Hindlimb muscle (tissue), 1 donor: ENCODE data around the gene TSTD1. TPM values are rescaled to one million over a fixed set of nuclear protein-coding genes. Genes with fewer than 3 reads are reported as not detected.
"Not testable (repeated sequence)": the region's sequence is repeated elsewhere in the genome, so short reads cannot be mapped to it uniquely, and the experiment has no call there.

Experiments used
- DNase-seq: peaks from one replicate; pipeline ENCODE4 v3.0.0-alpha.2; 2013
- polyA plus RNA-seq: library from polyadenylated mRNA; unstranded; fragments of 120-200 nt; gene quantifications from one replicate; pipeline ENCODE4 v1.2.1, GENCODE V29; 2013; ENCODE audit not compliant: insufficient read length

TSTD1 gene
- polyA plus RNA-seq, 1 donor = 30.0 TPM

DNA sequence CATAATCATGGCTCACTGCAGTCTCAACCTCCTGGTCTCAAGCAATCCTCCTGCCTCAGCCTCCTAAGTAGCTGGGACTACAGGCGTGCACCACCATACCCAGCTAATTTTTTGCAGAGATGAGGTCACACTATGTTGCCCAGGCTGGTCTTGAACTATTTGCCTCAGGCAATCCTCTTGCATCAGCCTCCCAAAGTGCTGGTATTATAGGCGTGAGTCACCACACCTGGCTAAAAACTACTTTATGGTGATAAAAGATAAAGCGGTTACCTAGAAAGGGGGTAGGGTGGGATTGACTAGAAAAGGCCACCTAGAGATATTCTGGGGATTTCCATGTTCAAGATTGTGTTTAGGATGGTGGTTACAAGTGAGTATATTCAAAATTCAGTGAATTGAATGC lies 5.0 kb downstream of the TSTD1 start:
- no peak for DNase-seq

DNA sequence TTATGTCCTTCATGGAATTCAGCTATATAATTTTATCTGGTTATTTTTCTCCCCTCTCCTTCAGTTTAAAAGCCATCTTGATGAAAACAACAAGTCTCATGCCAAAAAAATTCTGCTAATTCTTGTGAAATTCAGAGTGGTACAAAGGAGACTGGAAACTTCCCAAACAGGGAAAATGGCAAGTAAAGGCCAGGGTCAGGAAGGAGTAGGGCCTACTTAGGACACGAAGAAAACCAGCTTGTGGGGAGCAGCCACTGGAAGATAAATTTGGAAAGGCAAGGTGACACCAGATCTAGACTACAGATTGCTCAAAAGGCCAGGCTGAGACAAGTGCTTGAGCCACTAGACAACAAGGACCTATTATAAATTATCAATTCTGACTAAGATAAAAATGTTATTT lies 6.4 kb downstream of the TSTD1 start:
- no peak for DNase-seq

DNA sequence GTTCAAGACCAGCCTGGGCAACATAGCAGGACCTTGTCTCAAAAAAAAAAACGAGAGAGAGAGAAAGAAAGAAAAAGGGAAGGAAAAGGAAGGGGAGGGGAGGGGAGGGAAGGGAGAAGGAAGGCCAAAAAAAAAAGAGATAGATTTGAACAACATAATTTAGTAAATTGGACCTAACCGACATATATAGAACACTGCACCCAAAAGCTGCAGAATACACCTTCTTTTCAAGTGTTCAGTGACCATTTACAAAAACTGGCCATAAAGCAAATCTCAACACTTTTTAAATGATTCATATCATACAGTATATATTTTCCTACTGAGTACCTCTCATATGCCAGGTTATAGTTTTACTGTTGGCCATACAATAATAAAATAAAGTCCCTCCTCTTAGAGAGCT lies 6.9 kb downstream of the TSTD1 start:
- no peak for DNase-seq

- not testable (repeated sequence) for DNase-seq
Measured at GRCh38 chr1:161029466-161029865, 9.3 kb downstream of the TSTD1 start.

GRCh38 chr1:161026954-161027353 lies 11.8 kb downstream of the TSTD1 start:
- not testable (repeated sequence) for DNase-seq

DNA sequence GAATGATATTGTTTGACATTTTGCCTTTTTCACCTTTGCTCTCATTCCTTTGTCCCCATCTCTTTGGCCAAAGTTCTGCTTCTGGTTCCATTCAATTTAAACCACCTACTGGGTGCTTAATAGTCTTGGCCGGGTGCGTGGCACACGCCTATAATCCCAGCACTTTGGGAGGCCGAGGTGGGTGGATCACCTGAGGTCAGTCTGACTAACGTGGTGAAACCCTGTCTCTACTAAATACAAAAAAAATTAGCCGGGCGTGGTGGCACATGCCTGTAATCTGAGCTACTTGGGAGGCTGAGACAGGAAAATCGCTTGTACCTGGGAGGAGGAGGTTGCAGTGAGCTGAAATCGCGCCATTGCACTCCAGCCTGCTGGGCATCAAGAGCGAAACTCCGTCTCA lies 16.3 kb downstream of the TSTD1 start:
- not testable (repeated sequence) for DNase-seq

DNA sequence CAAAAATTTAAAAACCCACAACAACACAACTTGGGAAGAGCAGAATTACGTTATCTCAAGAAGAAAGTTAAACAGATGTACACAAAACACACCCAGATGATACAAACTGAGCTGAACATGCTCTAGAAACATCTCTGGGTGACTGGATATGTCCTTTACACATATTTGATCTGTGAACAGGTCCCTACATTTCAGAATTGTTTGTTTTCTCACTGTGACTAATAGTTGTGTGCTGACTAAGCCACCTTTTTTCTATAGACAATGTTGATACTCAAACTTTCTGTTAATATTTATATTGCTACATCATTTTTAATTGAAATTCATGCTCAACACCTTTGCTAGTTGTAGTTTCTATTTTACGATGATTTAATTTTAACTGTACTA lies 16.8 kb downstream of the TSTD1 start:
- no peak for DNase-seq

GRCh38 chr1:161021165-161021969 lies 17.4 kb downstream of the TSTD1 start:
- DNase-seq = no peak

- no peak for DNase-seq
Measured at GRCh38 chr1:161020509-161021164, 18.1 kb downstream of the TSTD1 start, which contains the start of gene F11R. TSS of gene F11R (minus strand) at chr1:161021152. CDS start at chr1:161021073, 79 bp downstream.

GRCh38 chr1:161019751-161020495 lies 18.8 kb downstream of the TSTD1 start:
- DNase-seq = no peak

DNA sequence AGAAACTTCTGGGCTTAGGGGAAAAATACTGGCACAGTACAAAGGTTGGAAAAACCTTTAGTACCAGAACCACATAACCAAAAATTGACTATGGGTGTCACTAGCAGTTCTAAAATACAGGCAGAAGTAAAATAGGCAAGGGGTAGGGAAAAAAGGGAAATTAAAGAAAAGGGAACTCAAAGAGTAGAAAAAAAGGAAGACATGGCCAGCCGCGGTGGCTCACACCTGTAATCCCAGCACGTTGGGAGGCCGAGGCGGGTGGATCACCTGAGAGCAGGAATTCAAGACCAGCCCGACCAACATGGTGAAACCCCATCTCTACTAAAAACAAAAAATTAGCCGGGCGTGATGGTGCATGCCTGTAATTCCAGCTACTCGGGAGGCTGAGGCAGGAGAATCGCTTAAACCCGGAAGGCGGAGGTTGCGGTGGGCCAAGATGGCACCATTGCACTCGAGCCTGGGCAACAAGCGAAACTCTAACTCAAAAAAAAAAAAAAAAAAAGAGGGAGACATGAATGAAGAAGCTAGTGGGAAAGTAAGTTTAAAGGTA lies 19.6 kb downstream of the TSTD1 start:
- not testable (repeated sequence) for DNase-seq

- no peak for DNase-seq
Measured at GRCh38 chr1:161018631-161018930, 20.2 kb downstream of the TSTD1 start.

- no peak for DNase-seq
Measured at GRCh38 chr1:161017756-161018630, 20.8 kb downstream of the TSTD1 start.

DNA sequence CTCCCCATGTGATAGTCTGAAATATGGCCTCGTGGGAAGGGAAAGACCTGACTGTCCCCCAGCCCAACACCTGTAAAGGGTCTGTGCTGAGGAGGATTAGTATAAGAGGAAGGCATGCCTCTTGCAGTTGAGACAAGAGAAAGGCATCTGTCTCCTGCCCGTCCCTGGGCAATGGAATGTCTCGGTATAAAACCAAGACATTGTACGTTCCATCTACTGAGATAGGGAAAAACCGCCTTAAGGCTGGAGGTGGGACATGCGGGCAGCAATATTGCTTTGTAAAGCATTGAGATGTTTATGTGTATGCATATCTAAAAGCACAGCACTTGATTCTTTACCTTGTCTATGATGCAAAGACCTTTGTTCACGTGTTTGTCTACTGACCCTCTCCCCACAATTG lies 21.6 kb downstream of the TSTD1 start:
- not testable (repeated sequence) for DNase-seq

GRCh38 chr1:161016683-161017082 lies 22.1 kb downstream of the TSTD1 start:
- DNase-seq = not testable (repeated sequence)

DNA sequence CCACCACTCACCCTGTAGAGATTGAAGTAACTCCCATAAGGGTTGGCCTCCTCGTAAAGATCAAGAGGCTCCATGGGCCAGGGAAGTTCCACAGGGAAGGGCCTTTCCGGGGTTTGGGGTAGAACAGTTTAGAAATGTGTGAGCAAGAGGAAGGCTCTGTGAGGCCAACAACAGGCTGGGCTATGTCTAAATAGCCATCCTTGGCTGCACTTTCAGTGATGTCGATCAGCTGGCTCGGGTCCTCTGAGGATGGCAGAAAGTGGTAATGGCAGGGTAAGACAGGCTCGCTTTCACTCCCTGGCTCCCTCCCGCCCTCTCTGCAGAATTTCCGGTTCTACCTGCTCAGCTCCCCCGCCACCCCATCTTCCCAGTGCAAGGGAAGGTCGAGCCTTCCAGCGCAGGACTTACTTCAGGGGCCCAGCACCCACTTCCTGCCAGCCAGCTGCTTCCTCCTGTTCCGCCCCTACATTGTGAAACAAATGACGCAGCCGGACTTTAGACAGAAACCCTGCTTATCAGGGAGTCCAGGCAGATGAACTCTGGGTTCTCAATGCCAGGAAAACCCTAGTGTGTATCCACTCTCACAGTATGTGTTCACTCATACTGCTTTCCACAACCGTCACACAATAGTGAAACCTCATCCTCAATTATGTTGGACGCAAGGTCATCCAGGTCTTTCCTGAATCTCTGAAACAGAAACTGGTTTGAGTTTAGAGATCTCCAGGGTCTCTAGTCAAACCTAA lies 25.1 kb downstream of the TSTD1 start:
- peak; percentile 54 for DNase-seq

DNA sequence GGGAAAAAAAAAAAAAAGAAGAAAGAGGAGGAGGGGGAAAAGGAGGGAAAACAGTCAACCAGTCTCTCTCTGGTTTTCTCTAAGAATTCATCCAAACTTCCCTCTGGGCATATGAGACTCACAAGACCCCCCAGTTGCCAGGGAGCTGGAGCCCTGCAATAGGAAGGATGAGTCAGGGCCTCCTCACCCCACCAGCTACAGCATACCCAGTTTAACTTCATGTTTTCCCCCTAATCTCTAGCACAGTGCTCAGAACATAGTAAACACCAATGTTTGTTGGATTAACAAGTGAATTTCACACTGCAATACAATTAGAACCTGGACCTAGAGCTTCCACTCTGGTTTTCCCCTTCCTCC lies 25.7 kb downstream of the TSTD1 start:
- no peak for DNase-seq

GRCh38 chr1:161012420-161012819 lies 26.3 kb downstream of the TSTD1 start:
- DNase-seq = no peak

GRCh38 chr1:161009602-161010211 lies 29.1 kb downstream of the TSTD1 start:
- DNase-seq = no peak

- no peak for DNase-seq
Measured at GRCh38 chr1:161008869-161009510, 29.8 kb downstream of the TSTD1 start.

- no peak for DNase-seq
Measured at GRCh38 chr1:161007369-161007768, 31.4 kb downstream of the TSTD1 start.
